Measurements from ENCODE around the gene KCNH2.

KCNH2 gene

GRCh38 chr7:150952331-150953050, 25.6 kb downstream of the KCNH2 start:
- no peak for FAIRE-seq
- DNase-seq (ENCODE audit: extremely low spot score, insufficient read length, low read depth), result no peak

DNA sequence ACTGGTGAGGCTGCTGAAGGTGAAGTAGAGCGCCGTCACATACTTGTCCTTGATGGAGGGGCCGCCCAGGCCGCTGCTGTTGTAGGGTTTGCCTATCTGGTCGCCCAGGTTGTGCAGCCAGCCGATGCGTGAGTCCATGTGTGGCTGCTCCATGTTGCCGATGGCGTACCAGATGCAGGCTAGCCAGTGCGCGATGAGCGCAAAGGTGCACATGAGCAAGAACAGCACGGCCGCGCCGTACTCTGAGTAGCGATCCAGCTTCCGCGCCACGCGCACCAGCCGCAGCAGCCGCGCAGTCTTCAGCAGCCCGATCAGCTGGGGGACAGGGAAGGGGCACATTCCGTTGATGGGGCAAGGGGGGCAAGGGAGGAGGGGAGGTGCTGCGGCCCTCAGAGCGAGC, 26.6 kb downstream of the KCNH2 start:
- no peak for DNase-seq (ENCODE audit: extremely low spot score, insufficient read length, low read depth)
- FAIRE-seq, result no peak

GRCh38 chr7:150951181-150951520, 27.0 kb downstream of the KCNH2 start:
- FAIRE-seq (no peak), DNase-seq (ENCODE audit: extremely low spot score, insufficient read length, low read depth) (no peak)

GRCh38 chr7:150950496-150951180, 27.5 kb downstream of the KCNH2 start:
- no peak for FAIRE-seq
- no peak for DNase-seq (ENCODE audit: extremely low spot score, insufficient read length, low read depth)

DNA sequence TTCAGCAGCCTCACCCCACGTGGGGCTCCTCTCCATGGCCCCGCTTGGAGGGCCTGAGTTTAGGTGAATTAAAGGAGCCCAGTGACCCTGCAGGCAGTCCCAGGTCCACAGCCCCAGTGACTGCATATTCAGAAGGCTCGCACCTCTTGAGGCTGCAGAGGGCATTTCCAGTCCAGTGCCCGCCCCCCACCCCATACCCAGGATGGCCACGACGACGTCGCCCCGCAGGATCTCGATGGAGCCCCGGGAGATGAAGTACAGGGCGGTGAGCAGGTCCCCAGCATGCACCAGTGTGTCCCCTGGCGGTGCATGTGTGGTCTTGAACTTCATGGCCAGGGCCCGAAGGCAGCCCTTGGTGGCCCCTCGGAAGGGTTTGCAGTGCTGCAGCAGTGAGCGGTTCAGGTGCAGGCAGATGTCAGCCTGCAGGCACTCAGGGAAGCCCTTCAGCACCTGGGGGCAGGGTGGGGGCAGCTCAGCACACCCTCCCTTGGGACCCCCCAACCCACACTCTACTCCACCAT, 28.1 kb downstream of the KCNH2 start:
- FAIRE-seq (no peak), DNase-seq (ENCODE audit: extremely low spot score, insufficient read length, low read depth) (no peak)

DNA sequence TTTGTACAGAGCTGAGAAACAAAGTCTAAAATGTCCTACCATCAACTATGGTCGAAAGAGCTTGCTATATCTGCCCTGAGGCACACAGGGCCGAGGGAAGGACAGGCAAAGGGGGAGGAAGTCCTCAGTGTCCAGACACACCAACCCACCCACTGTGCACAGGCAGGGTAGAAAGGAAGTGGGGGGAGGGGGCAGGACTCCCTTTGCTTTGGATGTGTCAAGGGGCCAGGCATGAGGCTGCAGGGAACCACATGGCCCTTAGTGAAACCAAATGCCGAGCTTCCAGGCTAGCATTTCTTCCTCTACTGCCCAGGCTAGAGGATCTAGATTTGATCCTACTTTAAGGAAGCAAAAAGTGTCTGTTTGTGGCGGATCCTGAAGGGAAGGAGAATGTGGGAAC, 28.6 kb downstream of the KCNH2 start:
- FAIRE-seq (no peak), DNase-seq (ENCODE audit: extremely low spot score, insufficient read length, low read depth) (no peak)

GRCh38 chr7:150948791-150949251, 29.3 kb downstream of the KCNH2 start:
- FAIRE-seq (no peak), DNase-seq (ENCODE audit: extremely low spot score, insufficient read length, low read depth) (no peak)

DNA sequence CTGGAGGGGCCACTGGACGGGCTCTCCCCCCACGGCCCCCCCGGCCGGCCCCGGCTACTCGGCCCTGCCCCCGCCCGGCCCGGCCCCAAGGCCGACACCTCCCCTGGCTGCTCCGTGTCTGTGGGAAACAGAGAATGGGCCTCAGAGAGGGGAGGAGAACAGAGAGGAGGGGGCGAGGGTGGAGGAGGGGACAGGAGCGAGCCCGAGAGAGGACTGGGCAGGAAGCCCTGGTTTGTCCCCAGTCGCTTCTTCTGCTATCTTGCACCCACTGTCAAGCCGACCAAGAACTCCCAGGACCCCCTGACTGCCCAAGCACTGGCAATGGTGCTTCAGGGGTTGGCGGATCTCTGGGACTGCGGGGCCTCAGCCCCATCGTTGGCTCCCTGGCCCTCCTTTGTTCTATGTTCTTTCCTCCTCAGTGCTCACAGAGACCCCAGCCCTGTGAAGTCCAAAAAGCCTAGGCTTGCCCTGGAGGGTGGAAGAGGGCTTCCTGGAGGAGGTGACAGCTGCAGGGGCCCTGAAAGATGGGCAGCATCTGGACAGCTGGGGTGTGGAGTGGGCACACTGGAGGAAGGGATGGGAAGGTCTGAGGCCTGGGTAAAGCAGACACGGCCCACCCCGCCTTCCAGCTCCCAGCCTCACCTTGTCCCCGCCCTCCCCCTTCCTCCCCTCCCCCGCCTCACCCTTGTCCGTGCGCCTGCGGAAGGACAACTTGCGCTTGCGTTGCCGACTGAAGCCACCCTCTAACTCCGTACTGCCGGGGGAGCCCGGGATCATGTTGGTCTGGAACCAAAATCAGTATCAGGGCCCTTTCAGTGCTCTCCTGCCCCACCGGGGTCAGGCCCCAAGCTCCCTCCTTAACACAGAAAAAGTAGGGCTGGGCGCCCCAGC, 30.1 kb downstream of the KCNH2 start:
- FAIRE-seq (no peak), DNase-seq (ENCODE audit: extremely low spot score, insufficient read length, low read depth) (no peak)

- no peak for FAIRE-seq
- DNase-seq (ENCODE audit: extremely low spot score, insufficient read length, low read depth), result no peak
Measured at GRCh38 chr7:150947241-150947745, 30.8 kb downstream of the KCNH2 start.

GRCh38 chr7:150946421-150947240, 31.5 kb downstream of the KCNH2 start:
- FAIRE-seq (no peak), DNase-seq (ENCODE audit: extremely low spot score, insufficient read length, low read depth) (no peak)

GRCh38 chr7:150945853-150946420, 32.2 kb downstream of the KCNH2 start:
- DNase-seq (ENCODE audit: extremely low spot score, insufficient read length, low read depth) (no peak), FAIRE-seq (no peak)

GRCh38 chr7:150945171-150945852, 32.8 kb downstream of the KCNH2 start:
- FAIRE-seq (no peak), DNase-seq (ENCODE audit: extremely low spot score, insufficient read length, low read depth) (no peak)

DNA sequence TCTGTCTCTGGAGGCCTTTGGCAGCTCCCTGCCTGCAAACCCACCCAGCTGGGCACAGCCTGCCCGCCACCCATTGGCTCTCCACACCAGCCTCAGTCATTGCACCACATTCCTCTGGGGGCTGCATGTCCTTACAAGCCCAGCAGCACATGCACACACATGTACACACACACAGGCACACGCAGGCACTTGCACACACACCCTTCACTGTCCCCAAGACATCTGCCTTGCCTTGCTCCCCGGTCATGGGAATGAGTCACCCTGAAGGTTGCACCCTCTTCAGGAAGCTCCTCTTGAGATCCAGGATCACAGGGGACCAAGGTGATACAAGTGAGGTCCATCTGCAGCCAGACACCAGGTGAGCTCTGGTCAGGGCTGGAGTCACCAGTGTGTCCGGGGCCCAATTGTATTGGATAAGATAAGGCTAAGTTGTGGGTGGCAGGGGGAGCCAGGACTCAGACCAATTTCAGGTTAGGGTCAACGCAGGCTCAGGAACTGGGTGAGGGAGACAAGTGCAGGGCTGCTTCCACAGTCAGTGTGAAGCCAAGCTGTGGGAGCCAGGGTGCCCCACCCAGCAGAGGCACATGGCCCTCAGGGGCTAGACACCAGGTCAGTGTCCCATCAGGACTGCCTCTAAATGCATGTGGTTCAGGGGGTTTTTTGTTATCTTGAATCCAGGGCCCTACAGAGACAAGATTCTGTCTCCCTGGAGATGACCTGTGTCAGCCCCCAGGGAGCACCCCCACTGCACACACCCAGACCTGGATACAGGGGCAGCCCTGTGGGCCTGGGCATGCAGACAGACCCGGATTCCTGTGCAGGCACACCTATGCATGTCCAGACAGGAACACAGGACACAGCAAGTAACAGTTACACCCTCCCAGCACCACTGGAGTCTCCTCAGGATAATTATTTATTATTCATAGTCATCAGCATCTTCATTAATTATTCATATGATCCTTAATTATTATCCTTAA, 33.8 kb downstream of the KCNH2 start:
- DNase-seq (ENCODE audit: extremely low spot score, insufficient read length, low read depth) (no peak), FAIRE-seq (no peak)

DNA sequence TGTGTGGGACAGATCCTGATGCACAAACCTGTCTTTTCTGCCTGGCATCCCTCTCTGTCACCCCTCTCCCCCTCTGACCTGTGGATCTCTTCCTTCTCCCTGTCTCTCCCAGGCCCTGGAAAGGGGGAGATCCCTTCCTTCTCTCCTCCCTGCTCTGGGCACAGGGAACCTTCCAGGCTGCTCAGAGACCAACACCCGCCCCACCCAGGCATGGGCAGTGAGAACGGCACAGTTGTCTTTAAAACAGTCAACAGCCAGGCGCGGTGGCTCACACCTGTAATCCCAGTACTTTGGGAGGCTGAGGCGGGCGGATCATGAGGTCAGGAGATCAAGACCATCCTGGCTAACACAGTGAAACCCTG, 34.7 kb downstream of the KCNH2 start:
- no peak for FAIRE-seq
- DNase-seq (ENCODE audit: extremely low spot score, insufficient read length, low read depth), result no peak

- DNase-seq (ENCODE audit: extremely low spot score, insufficient read length, low read depth) (no peak), FAIRE-seq (no peak)
Measured at GRCh38 chr7:150942591-150943452, 35.3 kb downstream of the KCNH2 start.

GRCh38 chr7:150942001-150942590, 36.0 kb downstream of the KCNH2 start:
- FAIRE-seq (no peak), DNase-seq (ENCODE audit: extremely low spot score, insufficient read length, low read depth) (no peak)

Data from GM18507 (cell line).